ENCODE measurements around the gene HIRA.

GRCh38 chr22:19352217-19352616 is 79.3 kb downstream of the HIRA start:
- TF ChIP-seq CTCF (IDR thresholded peaks at IDR 0.05; ENCODE audit: low read depth, low read length) (no peak), EZH2phosphoT487 (IDR thresholded peaks at IDR 0.05; ENCODE audit: low read depth) (no peak)
